NCI-H187 treated with DMSO at 0.1 percent for 48 hours (cell line): ENCODE results near the gene NACC1.

ENCODE experiments used
- DNase-seq: peaks from one replicate; lab custom pipeline; 2025; lab: John Stamatoyannopoulos, UW

NACC1 gene

GRCh38 chr19:13120817-13121216 is 2.8 kb downstream of the NACC1 start:
- DNase-seq = no peak

DNA sequence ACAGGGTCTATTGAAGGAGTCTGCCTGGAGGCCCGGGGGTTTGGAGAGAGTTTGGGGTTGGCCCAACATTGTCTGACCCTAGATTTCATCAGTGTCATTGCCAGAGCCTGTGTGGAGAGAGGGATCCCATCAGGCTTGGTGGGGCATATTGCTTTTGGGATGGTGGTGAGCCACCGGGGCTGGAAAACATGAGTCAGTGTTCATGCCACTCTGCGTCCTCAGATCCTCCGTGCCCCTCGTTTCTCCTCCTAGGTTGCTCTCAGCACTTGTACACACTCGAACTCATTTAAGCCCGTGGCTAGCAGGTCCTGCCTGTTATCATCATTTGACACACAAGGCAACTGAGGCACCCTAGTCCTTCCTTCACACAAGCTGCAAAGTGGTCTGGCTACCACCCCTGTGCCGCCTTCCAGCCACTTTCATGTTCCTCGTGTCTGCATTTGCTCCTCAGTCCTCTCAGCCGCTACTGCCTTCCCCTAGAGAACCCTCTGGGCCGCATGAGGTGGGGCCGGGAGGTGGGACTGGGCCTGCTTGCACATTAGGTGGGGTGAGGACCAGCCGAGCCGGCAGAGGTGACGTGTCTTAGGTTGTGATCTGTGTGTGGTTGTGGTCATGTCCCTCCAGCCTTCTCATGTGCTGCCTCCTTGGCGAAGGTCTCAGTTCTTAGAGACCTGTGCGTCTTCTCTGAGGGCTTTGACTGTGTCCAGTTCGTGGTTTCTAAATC is 3.6 kb downstream of the NACC1 start:
- no peak for DNase-seq

DNA sequence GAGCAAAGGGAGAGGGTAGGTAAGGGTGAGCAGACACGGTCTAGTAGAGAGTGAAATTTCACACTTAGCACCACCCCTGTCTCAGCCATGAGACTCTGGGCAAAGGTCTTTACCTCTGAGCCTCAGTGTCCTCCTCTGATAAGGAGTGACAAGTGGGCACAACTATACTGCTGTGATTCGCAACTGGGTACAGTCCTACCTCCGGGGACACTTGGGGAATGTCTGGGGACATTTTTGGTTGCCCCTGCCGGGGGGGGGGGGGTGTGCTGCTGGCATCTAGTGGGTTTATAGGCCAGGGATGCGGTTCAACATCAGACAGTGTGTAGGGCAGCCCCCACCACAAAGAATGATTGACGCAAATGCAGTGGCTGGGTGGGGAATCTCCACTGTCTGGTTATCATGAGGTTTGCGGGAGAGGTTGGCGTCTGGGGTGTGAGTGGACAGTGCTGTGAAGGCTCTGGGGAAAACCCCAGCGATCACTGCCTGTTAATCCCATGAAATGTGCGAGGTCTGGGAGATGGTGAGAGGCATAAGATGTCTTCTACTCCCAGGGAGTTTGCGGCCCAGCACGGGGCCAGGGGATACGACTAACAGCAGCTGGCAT is 4.3 kb downstream of the NACC1 start:
- DNase-seq = no peak

DNA sequence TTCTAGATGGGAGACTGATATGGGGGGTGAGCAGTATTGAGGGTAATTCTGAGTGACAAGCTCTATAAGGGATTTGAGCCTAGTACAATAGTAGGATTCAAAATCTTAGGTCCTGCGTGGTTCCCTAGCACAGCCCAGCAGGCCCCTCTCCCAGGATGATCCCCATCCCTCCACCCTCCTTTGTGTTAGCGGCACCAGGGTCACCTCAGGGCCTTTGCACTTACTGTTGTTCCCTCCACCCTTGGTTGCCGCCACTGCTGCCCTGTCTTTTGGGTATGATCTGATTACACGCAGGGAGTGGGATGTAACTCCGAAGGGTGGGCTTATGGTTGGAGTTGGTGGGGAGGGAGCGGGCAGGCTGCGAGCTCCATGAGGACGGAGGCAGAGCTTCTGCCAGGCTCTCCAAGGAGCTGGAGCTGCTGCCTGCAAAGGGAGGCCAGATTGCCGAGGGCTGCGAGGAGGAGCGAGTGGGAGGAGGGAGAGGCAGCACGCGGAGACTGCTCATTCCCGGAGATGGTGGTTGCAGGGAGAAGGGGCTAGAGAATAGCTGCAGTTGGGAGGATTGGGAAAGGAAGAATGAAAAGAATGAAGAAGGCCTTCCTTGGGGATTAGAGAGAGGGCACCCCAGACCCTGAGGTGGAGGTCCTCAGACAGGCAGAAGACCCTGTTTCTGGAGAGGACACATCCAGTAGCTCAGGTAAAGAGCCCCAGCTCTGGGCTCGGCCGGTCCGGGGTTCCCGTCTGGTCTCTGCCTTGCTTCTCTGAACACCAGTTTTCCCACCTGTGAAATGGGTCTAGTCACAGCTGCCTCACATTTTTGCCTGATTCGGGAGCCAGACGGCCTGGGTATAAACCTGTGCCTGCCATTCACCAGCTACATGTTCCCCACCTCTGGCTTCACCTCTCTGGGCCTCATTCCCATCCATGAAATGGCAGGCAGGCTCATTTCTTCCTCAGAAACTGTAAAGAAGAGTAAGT is 5.2 kb downstream of the NACC1 start:
- DNase-seq = no peak

GRCh38 chr19:13127051-13127450 is 9.0 kb downstream of the NACC1 start:
- no peak for DNase-seq

DNA sequence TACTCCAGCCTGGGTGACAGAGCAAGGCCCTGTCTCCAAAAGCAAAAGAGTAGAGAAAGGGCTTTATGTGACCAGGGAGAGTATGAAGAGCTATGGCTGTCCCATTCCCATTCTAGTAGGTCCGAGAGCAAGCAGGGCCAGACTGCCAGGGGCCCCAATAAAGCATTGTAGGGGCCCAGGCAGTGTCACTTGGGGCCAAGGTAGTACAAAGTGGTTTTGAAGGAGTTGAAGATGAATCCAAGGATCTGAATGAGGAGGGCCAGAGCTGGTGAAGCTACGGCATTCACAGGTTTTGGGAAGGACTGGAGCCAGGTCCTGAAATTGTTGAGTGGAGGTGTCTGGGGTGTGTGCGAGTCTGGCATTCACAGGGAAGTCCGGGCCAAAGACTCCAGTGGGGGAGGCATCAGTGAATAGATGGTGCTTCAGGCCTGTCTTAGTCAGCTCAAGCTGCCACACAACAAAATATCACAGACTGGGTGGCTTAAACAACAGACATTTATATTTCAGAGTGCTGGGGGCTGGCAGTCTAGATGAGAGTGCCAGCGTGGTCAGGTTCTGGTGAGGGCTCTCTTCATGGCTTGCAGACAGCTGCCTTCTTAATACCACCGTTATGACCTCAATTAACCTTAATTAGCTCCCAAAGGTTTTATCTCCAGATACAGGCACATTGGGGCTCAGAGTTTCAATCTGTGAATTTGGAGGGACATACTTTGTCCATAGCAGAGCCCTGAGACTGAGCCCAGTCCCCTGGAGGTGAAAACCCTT is 9.9 kb downstream of the NACC1 start:
- DNase-seq = no peak

DNA sequence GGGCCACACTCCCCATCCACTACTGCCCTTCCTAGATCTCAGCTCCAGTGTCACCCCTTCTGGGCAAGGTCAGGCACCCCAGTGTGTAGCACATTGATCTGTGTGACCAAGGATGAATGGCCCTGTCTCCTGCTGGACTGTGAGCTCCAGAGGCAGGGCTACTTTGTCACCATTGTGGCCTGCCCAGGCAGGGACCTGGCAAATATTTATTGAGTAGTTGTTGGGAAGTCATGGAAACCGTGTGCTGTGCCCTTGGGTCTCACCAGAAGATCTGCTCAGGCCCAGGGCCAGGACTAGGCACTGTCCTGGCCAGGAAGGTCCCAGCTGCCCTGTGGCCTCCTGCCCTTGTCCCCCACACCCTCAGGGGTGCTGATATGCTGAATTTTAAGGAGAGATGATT is 10.5 kb downstream of the NACC1 start:
- no peak for DNase-seq

DNA sequence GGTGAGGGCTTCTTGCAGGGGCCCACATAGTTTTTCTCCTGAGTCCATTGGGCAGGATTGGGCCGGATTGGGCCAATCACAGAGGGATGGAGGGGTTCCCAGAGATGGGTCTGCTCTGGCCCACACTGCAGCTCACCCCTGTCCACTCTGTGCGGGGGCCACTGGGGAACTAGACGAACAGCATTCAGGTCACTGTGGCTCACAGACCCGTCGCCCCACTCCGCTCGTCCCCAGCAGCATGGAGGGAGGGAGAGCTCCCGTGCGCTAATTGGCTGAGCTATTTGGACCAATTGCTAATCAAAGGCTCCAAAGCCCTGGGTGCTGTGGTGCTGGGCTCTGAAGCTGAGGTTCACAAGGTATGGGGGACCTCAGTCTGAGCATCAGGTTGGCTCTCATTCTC is 11.3 kb downstream of the NACC1 start:
- no peak for DNase-seq

DNA sequence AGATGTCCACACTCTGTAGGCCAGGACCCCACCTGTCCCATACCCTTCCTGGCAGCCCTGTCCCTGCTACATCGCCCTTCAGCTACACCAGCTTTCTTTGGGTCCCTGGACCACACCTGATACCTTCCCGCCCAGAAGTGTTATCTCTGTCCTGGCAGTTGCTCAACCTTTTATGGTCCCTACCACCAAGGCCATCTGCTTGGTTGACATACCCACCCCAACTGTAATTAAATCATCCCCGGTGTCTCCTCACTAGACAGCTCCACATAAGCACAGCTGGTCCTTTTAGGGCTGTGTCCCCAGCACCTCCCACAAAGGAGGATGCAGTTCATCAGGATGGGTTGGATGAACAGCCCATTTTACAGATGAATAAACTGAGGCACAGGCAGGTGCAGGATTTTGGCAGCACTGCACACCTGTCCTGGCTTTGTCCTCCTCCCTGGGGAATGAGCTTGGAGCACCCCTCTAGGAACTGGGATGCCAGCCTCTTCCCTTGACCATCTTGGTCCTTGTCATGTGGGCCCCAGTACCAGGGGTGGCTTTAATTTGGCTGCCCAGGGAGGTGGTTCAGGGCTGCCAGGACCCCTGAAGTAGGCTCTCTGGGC is 12.9 kb downstream of the NACC1 start:
- no peak for DNase-seq

DNA sequence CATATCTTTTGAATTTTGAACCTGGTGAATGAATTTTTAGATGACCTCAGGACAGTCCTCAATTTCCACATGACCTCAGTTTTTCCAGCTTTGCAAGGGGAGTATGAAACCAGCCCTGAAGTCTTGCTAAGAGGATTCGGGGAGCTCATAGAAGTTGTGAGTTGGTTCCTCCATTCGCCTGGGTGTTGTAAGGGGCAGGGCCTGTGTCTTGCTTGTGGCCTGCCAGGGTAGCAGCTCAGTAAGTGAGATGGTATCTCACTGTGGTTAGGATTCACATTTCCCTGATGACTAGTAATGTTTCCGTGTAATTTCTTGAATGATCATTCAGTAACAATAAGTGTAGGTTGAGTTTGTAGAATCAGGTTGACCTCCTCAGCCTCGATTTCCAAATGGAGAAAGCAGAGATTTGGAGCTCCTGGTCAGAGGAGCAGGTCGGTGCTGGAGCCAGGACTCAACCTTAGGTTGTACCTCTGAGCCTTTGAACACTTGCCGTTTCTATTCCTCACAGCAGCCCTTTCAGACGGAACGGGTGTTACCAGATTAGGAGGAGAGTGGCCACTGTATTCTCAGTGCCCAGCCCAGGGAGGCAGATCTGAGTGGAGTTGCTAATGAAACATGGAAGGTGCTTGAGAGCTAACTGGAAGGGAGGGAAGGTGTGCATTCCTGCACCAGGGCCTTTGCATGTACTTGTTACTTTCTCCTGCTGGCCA is 14.6 kb downstream of the NACC1 start:
- no peak for DNase-seq

DNA sequence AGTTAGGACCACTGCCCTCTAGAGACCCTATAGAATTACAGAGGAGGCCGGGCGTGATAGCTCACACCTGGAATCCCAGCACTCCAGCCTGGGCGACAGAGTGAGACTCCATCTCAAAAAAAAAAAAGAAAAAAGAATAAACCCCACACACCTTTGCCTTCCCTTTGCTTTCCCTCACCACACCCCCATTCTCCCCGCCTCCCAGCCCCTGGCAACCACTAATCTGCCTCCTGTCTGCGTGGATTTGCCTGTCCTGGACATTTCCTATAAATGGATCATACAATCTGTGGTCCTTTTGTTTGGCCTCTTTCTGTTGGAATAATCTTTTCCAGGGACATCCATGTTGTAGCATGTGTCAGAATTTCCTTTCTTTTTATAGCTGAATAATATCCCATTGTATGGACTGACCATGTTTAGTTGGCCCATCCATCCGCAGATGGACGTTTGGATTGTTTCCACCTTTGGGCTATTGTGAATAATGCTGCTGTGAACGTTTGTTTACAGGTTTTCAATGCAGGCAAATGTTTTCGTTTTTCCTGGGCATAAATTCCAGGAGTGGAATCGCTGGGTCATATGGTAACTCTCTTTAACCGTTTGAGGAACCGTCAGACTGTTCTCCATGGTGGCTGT is 15.3 kb downstream of the NACC1 start:
- DNase-seq = no peak

DNA sequence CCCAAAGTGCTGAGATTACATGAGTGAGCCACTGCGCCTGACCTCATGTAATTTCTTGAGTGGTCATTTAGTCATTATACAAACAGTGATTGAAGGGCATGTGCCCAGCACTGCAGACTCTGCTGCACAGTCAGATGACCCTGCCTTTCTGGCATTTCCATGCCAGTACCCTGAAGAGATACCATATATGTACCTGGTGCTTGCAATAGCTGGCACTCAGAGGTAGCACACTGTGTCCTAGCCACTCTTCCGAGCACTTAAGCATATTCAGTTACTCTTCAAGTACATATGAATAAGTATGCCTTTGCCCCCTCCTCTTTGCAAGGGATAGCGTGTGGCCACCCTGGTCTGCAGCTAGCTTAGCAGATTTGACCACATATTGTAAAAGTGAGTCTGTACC is 16.6 kb downstream of the NACC1 start:
- no peak for DNase-seq

DNA sequence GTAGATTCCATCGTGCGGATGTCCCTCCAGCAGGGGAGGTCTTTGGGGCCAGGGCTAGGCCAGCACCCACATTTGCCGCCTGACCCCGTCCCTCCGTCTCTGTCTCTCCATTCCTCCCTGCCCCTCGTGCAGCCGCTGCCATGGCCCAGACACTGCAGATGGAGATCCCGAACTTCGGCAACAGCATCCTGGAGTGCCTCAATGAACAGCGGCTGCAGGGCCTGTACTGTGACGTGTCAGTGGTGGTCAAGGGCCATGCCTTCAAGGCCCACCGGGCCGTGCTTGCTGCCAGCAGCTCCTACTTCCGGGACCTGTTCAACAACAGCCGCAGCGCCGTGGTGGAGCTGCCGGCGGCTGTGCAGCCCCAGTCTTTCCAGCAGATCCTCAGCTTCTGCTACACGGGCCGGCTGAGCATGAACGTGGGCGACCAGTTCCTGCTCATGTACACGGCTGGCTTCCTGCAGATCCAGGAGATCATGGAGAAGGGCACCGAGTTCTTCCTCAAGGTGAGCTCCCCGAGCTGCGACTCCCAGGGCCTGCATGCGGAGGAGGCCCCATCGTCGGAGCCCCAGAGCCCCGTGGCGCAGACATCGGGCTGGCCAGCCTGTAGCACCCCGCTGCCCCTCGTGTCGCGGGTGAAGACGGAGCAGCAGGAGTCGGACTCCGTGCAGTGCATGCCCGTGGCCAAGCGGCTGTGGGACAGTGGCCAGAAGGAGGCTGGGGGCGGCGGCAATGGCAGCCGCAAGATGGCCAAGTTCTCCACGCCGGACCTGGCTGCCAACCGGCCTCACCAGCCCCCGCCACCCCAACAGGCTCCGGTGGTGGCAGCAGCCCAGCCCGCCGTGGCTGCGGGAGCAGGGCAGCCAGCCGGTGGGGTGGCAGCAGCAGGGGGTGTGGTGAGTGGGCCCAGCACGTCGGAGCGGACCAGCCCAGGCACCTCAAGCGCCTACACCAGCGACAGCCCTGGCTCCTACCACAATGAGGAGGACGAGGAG is 17.3 kb downstream of the NACC1 start:
- DNase-seq = no peak

DNA sequence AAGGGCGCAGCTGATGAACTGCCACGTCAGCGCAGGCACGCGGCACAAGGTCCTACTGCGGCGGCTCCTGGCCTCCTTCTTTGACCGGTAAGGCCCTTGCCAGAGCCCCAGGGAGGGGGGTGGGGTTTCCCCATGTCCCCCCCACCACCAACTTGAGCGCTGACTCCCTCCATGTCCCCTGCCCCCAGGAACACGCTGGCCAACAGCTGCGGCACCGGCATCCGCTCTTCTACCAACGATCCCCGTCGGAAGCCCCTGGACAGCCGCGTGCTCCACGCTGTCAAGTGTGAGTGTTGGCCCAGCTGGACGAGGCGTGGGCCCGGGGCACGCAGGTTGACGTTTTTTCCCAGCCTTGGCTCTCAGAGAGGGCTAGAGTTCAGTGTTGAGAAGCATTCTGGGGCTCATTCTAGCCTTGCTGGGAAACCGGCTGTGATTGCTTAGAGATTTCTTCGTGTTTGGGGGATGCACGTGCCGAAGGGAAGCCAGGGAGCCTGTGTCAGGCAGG is 19.3 kb downstream of the NACC1 start:
- DNase-seq = no peak

DNA sequence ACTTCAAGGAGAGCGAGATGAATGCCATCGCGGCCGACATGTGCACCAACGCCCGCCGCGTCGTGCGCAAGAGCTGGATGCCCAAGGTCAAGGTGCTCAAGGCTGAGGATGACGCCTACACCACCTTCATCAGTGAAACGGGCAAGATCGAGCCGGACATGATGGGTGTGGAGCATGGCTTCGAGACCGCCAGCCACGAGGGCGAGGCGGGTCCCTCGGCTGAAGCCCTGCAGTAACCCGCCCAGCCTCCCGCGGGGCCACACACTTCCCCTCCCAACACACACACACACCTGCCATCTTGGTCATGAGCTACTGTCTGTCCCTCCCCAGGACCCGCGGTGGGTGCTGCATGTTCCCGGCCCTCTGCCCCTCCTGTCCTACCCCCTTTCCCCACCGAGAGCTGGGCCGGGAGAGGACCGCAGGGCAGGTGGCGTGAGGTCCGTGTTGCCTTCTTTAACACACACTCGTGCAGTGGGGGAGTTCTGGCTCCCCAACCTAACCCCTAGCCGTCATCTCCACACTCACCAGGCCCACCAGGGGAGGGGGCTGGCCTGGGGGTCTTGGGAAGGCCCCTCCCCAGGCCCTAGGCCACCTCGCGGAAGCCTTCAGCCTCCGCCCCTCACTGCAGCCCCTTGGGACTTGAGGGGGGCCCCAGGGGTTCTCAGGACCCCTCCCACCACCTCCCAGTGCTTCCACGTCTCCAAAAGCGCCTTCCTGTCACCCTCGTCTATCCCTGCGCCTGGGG is 20.3 kb downstream of the NACC1 start:
- no peak for DNase-seq

DNA sequence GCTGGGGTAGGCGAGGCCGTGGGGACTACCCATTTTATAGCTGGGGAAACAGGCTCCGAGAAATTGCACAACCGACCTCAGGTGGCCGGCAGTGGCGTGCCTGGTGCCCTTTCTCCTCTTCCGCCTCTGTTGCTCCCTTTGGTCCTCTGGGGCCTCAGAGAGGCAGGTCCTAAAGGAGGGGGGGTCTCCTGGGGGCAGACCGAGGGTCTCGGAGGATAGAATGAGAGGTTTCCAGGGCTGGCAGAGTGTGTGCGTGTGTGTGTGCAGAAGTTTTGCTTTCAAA is 20.8 kb downstream of the NACC1 start:
- DNase-seq = no peak

DNA sequence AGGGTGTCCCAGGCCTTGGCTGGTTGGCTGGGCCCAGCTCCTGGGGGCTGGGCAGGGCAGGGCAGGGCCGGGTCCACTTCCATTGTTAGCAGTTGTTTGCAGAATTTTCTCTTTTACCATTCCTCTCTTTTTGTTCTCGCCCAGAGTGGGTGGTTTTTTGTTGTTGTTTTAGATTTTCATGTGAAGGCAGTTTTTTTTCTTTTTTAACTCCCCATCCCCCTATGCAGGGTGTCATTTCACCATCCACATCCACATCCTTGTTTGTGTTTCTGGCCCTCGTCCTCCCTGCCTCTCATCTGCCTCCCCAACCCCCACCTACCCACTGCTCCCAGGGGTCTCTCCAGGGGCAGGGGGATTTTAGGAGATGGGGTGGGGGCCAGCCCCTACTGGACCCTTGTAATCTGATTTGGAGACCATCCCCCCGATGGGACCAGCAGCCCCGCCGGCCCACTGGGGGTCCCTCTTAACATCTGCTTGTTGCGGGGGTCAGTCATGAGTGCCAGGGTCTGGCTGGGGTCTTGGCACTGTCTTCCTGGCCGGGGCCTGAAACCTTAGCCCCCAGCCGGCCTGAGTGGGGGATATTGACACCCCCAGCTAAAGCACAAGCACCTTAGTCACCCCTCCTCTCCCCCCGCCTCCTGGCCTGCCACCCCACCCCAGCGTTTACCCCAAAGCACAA is 21.7 kb downstream of the NACC1 start:
- DNase-seq = no peak
